Bronchial epithelial cell (primary cell): ENCODE results near the gene SKIC3. TPM values are rescaled to one million over a fixed set of nuclear protein-coding genes. Genes with fewer than 3 reads are reported as not detected.

Source experiments
- DNase-seq: peaks from one replicate; pipeline ENCODE4 v3.0.0-alpha.2; 2010; ENCODE audit warnings: low read depth
- FAIRE-seq: peaks from 2 replicates; lab custom pipeline; 2011; peaks lifted over from hg19 to GRCh38; lab: Jason Lieb, UNC
- H3K27me3 ChIP-seq: 2 replicates; pipeline ENCODE4 v1.5.1; 2011; ENCODE audit warnings: low read length; ENCODE audit not compliant: control insufficient read depth, insufficient read depth
- H3K36me3 ChIP-seq: 2 replicates; pipeline ENCODE4 v1.5.1; 2011; ENCODE audit warnings: low read length; ENCODE audit not compliant: control insufficient read depth, insufficient read depth
- H3K4me3 ChIP-seq: 2 replicates; pipeline ENCODE4 v1.5.1; 2011; ENCODE audit warnings: mild to moderate bottlenecking, low read depth, low read length, control low read depth
- CTCF ChIP-seq: IDR thresholded peaks from 2 replicates; pipeline ENCODE4 v1.5.1; 2011; ENCODE audit warnings: mild to moderate bottlenecking, moderate library complexity, low read length, control low read depth, inconsistent platforms; ENCODE audit not compliant: insufficient read depth, severe bottlenecking
- total RNA-seq: library from RNA; depleted of rRNA; stranded (reverse); fragments of >200 nt; gene quantifications from 2 replicates; pipeline ENCODE4 v1.2.1, GENCODE V29; 2014

SKIC3 gene
- total RNA-seq, 1 donor from 2014 or later: 125 TPM

- no peak for TF ChIP-seq CTCF
- Histone ChIP-seq H3K36me3 (no peaks in the 10 kb centered on the region), H3K27me3 (no peaks in the 10 kb centered on the region), H3K4me3 (no peak overlapping the region)
- no peak for FAIRE-seq
- DNase-seq: no peak
Observed at GRCh38 chr5:95519151-95519550, 35.6 kb downstream of the SKIC3 start.

- DNase-seq: no peak
- no peaks in the 10 kb centered on the region for H3K36me3 ChIP-seq
- FAIRE-seq: no peak
Observed at GRCh38 chr5:95518417-95518816, 36.4 kb downstream of the SKIC3 start.

GRCh38 chr5:95511606-95512005 lies 43.2 kb downstream of the SKIC3 start:
- Histone ChIP-seq H3K36me3 (peaks cover 4% of the 10 kb centered on the region), H3K4me3 (no peak overlapping the region), H3K27me3 (no peaks in the 10 kb centered on the region)
- FAIRE-seq: no peak
- no peak for TF ChIP-seq CTCF
- DNase-seq: no peak

More at GRCh38 chr5:95518417-95518816, 36.4 kb downstream of the SKIC3 start:
- Histone ChIP-seq H3K4me3 (no peak overlapping the region), H3K27me3 (no peaks in the 10 kb centered on the region)
- no peak for TF ChIP-seq CTCF

- peaks cover 5% of the 10 kb centered on the region for H3K36me3 ChIP-seq
- FAIRE-seq: no peak
- TF ChIP-seq CTCF: no peak
Observed at GRCh38 chr5:95508550-95508949, 46.2 kb downstream of the SKIC3 start.

More at GRCh38 chr5:95508550-95508949, 46.2 kb downstream of the SKIC3 start:
- Histone ChIP-seq H3K4me3 (no peak overlapping the region), H3K27me3 (no peaks in the 10 kb centered on the region)
- DNase-seq: no peak

Other genes with a start within 250 kb of the SKIC3 start
- gene FAM81B, start 163.6 kb downstream of the SKIC3 start, total RNA-seq: not detected in 2 replicates
- 7.4 and 9.0 TPM in 2 replicates for gene ARSK, start 124 bp upstream of the SKIC3 start, total RNA-seq
- gene GPR150, start 65.1 kb upstream of the SKIC3 start, total RNA-seq: 0.26 TPM in 2 replicates
- gene RFESD, start 91.8 kb upstream of the SKIC3 start, total RNA-seq: 1.6 and 2.2 TPM in 2 replicates
- not detected in 2 replicates for gene SPATA9, start 128.0 kb upstream of the SKIC3 start, total RNA-seq
- gene RHOBTB3, start 176.4 kb upstream of the SKIC3 start, total RNA-seq: 9.6 and 21.6 TPM in 2 replicates